Astrocyte of the hippocampus (primary cell): Measurements from ENCODE around the gene HS3ST4.
"Not testable (repeated sequence)": the region's sequence is repeated elsewhere in the genome, so short reads cannot be mapped to it uniquely, and the experiment has no call there.

ENCODE experiments used
- DNase-seq: peaks from one replicate; pipeline ENCODE4 v3.0.0; 2011; ENCODE audit warnings: low read depth, low spot score

HS3ST4 gene

GRCh38 chr16:25730396-25730795 lies 38.6 kb downstream of the HS3ST4 start:
- no peak for DNase-seq

GRCh38 chr16:25734430-25735385 lies 42.9 kb downstream of the HS3ST4 start:
- no peak for DNase-seq

GRCh38 chr16:25735645-25736044 lies 43.9 kb downstream of the HS3ST4 start:
- DNase-seq, result no peak

- peak; percentile 16 for DNase-seq
Measured at GRCh38 chr16:25747160-25747758, 55.5 kb downstream of the HS3ST4 start.

- no peak for DNase-seq
Measured at GRCh38 chr16:25748092-25748654, 56.4 kb downstream of the HS3ST4 start.

- peak; percentile 3 for DNase-seq
Measured at GRCh38 chr16:25750488-25751216, 58.9 kb downstream of the HS3ST4 start.

- no peak for DNase-seq
Measured at GRCh38 chr16:25751230-25751835, 59.6 kb downstream of the HS3ST4 start.

- DNase-seq, result no peak
Measured at GRCh38 chr16:25764466-25764865, 72.7 kb downstream of the HS3ST4 start.

GRCh38 chr16:25771216-25771615 lies 79.5 kb downstream of the HS3ST4 start:
- no peak for DNase-seq

GRCh38 chr16:25771812-25772568 lies 80.2 kb downstream of the HS3ST4 start:
- no peak for DNase-seq

GRCh38 chr16:25776214-25776613 lies 84.5 kb downstream of the HS3ST4 start:
- DNase-seq, result not testable (repeated sequence)

- no peak for DNase-seq
Measured at GRCh38 chr16:25783226-25783625, 91.5 kb downstream of the HS3ST4 start.

- DNase-seq, result no peak
Measured at GRCh38 chr16:25785361-25785760, 93.6 kb downstream of the HS3ST4 start.

- no peak for DNase-seq
Measured at GRCh38 chr16:25786748-25787147, 95.0 kb downstream of the HS3ST4 start.

GRCh38 chr16:25788637-25789036 lies 96.9 kb downstream of the HS3ST4 start:
- no peak for DNase-seq

- DNase-seq, result no peak
Measured at GRCh38 chr16:25796239-25796638, 104.5 kb downstream of the HS3ST4 start.

- no peak for DNase-seq
Measured at GRCh38 chr16:25798065-25798464, 106.3 kb downstream of the HS3ST4 start.

- no peak for DNase-seq
Measured at GRCh38 chr16:25799816-25800215, 108.1 kb downstream of the HS3ST4 start.

GRCh38 chr16:25812215-25812614 lies 120.5 kb downstream of the HS3ST4 start:
- no peak for DNase-seq

- DNase-seq, result no peak
Measured at GRCh38 chr16:25817295-25817694, 125.5 kb downstream of the HS3ST4 start.

- no peak for DNase-seq
Measured at GRCh38 chr16:25817876-25818275, 126.1 kb downstream of the HS3ST4 start.
